Liver (tissue), 9 donors: ENCODE results near the gene NOA1. TPM values are rescaled to one million over a fixed set of nuclear protein-coding genes. Genes with fewer than 3 reads are reported as not detected.

Source experiments
- DNase-seq: peaks from one replicate; pipeline ENCODE4 v3.0.0-alpha.2; 2017; ENCODE audit warnings: low spot score
- H3K27ac ChIP-seq, 2 donors: one replicate each; pipeline ENCODE4 v1.7.0; 2013; ENCODE audit warnings: inconsistent platforms in 2 of 2, low read length in 2 of 2, control low read depth in 1 of 2, low read depth in 1 of 2, mild to moderate bottlenecking in 1 of 2
- H3K27me3 ChIP-seq, 4 donors: one replicate each; pipeline versions ENCODE4 v1.6.1 to v1.7.0; 2013; ENCODE audit warnings: low read length in 3 of 4, inconsistent platforms in 1 of 4, mild to moderate bottlenecking in 1 of 4, moderate library complexity in 1 of 4; ENCODE audit not compliant: control insufficient read depth in 4 of 4, insufficient read depth in 4 of 4
- H3K36me3 ChIP-seq, 4 donors: one replicate each; pipeline versions ENCODE4 v1.6.1 to v1.7.0; 2013; ENCODE audit warnings: low read length in 3 of 4, mild to moderate bottlenecking in 3 of 4, low read depth in 1 of 4, moderate library complexity in 1 of 4; ENCODE audit not compliant: control insufficient read depth in 4 of 4, insufficient read depth in 3 of 4
- H3K4me1 ChIP-seq, 4 donors: one replicate each; pipeline versions ENCODE4 v1.6.1 to v1.7.0; 2013; ENCODE audit warnings: low read length in 3 of 4, mild to moderate bottlenecking in 3 of 4, moderate library complexity in 1 of 4; ENCODE audit not compliant: control insufficient read depth in 4 of 4, insufficient read depth in 4 of 4
- H3K4me3 ChIP-seq, 3 donors: one replicate each; pipeline versions ENCODE4 v1.6.1 to v1.7.0; 2013; ENCODE audit warnings: low read length in 3 of 3, control low read depth in 1 of 3, low read depth in 1 of 3, mild to moderate bottlenecking in 1 of 3
- H3K9ac ChIP-seq, 2 donors: one replicate each; pipeline ENCODE4 v1.7.0; 2013; ENCODE audit warnings: low read length in 2 of 2, mild to moderate bottlenecking in 2 of 2, moderate library complexity in 2 of 2, control low read depth in 1 of 2, low read depth in 1 of 2
- H3K9me3 ChIP-seq, 4 donors: one replicate each; pipeline versions ENCODE4 v1.6.1 to v1.7.0; 2013; ENCODE audit warnings: low read length in 3 of 4; ENCODE audit not compliant: control insufficient read depth in 4 of 4
- ATF3 ChIP-seq: IDR thresholded peaks from 2 replicates; pipeline ENCODE4 v1.6.1; 2016; ENCODE audit warnings: antibody characterized with exemption
- CTCF ChIP-seq: fragments of 150-350 bp; IDR thresholded peaks from 2 replicates; pipeline ENCODE4 v1.5.1; 2017; ENCODE audit warnings: improper control_type of control experiment, low read depth, low read length; ENCODE audit not compliant: missing input control
- EGR1 ChIP-seq, 2 donors: IDR thresholded peaks; 2 replicates each; pipeline ENCODE4 v1.6.1; 2016 to 2018; ENCODE audit warnings: antibody characterized with exemption in 2 of 2, low read depth in 2 of 2
- FOXA1 ChIP-seq: IDR thresholded peaks from 2 replicates; pipeline ENCODE4 v1.6.1; 2016; ENCODE audit warnings: antibody characterized with exemption
- FOXA2 ChIP-seq: IDR thresholded peaks from 2 replicates; pipeline ENCODE4 v1.6.1; 2016; ENCODE audit warnings: antibody characterized with exemption
- HNF4G ChIP-seq: IDR thresholded peaks from 2 replicates; pipeline ENCODE4 v1.6.1; 2016; ENCODE audit warnings: antibody characterized with exemption
- JUND ChIP-seq, 2 donors: IDR thresholded peaks; 2 replicates each; pipeline ENCODE4 v1.6.1; 2016; ENCODE audit warnings: antibody characterized with exemption in 2 of 2
- MAX ChIP-seq: IDR thresholded peaks from 2 replicates; pipeline ENCODE4 v1.6.1; 2016; ENCODE audit warnings: antibody characterized with exemption
- REST ChIP-seq: IDR thresholded peaks from 2 replicates; pipeline ENCODE4 v1.6.1; 2016; ENCODE audit warnings: antibody characterized with exemption, mild to moderate bottlenecking
- RXRA ChIP-seq, 2 donors: IDR thresholded peaks; 2 replicates each; pipeline ENCODE4 v1.6.1; 2017 to 2018; ENCODE audit warnings: antibody characterized with exemption in 2 of 2, mild to moderate bottlenecking in 1 of 2
- TAF1 ChIP-seq: conservative IDR thresholded peaks from 2 replicates; pipeline ENCODE4 v1.6.1; 2016; ENCODE audit warnings: antibody characterized with exemption, mild to moderate bottlenecking
- YY1 ChIP-seq: IDR thresholded peaks from 2 replicates; pipeline ENCODE4 v1.6.1; 2016; ENCODE audit warnings: antibody characterized with exemption, mild to moderate bottlenecking
- ZBTB33 ChIP-seq: IDR thresholded peaks from 2 replicates; pipeline ENCODE4 v1.6.1; 2016; ENCODE audit warnings: antibody characterized with exemption
- WGBS: extraction: QIAGEN DNeasy Blood & Tissue Kit; methylation state at CpG from one replicate; pipeline ENCODE4 v1.1.7; 2013; 5-methylcytosine and 5-hydroxymethylcytosine counted together
- polyA plus RNA-seq, 2 donors: library from polyadenylated mRNA; stranded (reverse) in 1 of 2; unstranded in 1 of 2; fragments of 200-250 nt in 1 of 2; fragments of >200 nt in 1 of 2; fragmentation: Nextera tagmentation in 1 of 2; extraction: Ambion mirVana in 1 of 2; gene quantifications; one replicate each; pipeline versions ENCODE4 v1.2.1 to v1.2.3, GENCODE V29; 2013 to 2015
- total RNA-seq, 2 donors: library from RNA; depleted of rRNA; stranded (reverse); fragments of >200 nt; gene quantifications; one replicate each; pipeline ENCODE4 v1.2.3, GENCODE V29; 2014
- donor health status: healthy.
- donor health status: healthy.
- donor health status: healthy.
- donor health status: healthy.
- donor health status: healthy.

The NOA1 gene
- total and polyA plus RNA-seq, 4 donors: 2.3 to 9.2 (median 7.1) TPM

DNA sequence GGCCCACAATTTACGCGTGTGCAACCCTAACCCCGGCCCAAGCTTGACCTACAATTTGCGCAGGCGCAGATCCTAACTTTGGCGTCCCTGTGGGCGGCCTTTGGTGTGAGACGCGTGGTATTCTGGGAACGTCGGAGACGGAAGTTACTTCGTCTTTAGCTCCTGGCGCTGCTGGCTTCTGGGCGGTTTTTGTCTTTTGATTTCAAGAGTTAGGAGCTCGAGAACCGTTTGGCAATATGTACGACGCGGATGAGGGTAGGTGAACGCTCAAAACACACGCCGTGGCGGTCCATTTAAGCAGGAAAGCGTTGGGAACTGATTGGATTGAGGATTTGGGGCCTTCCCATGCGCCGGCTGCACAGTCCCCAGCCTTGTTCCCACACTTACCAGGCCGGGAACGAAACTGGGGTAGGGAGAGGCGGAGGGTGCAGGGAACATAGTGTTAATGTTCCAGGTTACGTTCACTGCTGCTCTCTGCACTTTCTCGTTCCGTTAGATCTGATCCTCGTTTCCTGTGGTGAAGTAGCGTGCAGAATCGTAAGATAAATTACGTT is 1.4 kb upstream of the NOA1 start, which contains the start of gene POLR2B (continued):
- TF ChIP-seq CTCF (no peak), FOXA2 (peak; percentile 8)

GRCh38 chr4:56976837-56977320 is 527 bp downstream of the NOA1 start:
- under 1% methylated on average over 46 of the region's 46 CpGs for WGBS
- H3K4me1 ChIP-seq: peaks cover 5 to 34% (median 22%) of the 10 kb centered on the region in 4 donors
- H3K27me3 ChIP-seq: no peaks in the 10 kb centered on the region
- no peak for TF ChIP-seq TAF1
- TF ChIP-seq RXRA (IDR thresholded peaks at IDR 0.05): no peak
- no peak for TF ChIP-seq EGR1 (IDR thresholded peaks at IDR 0.05; ENCODE audit: low read depth in 2 of 2)
- TF ChIP-seq ATF3: no peak
- TF ChIP-seq JUND (IDR thresholded peaks at IDR 0.05): no peak
- TF ChIP-seq ZBTB33: no peak
- no peak for TF ChIP-seq FOXA2
- TF ChIP-seq CTCF: no peak
- TF ChIP-seq YY1: no peak
- no peak for TF ChIP-seq HNF4G
- no peak for TF ChIP-seq FOXA1
- no peak for TF ChIP-seq REST
- no peak for TF ChIP-seq MAX
- peaks cover 8 to 20% (median 19%) of the 10 kb centered on the region in 4 donors for H3K36me3 ChIP-seq
- peak; percentile 57 for DNase-seq
- peak overlapping the region; percentile 23 to 92 for H3K9ac ChIP-seq
- H3K9me3 ChIP-seq: peaks cover 0 to 11% (median 7%) of the 10 kb centered on the region in 4 donors
- peak overlapping the region; percentile 88 to 93 for H3K27ac ChIP-seq
- H3K4me3 ChIP-seq: peak overlapping the region; percentile 93 to 100 (median 97)
